CD4-positive, alpha-beta T cell treated with Interleukin-1 beta for 1 hour (primary cell): ENCODE results near the gene KIF6.
A peak's percentile ranks its signal among the peaks of the same experiment; 100 is the strongest.
"Not testable (repeated sequence)": the region's sequence is repeated elsewhere in the genome, so short reads cannot be mapped to it uniquely, and the experiment has no call there.

Source experiments
- DNase-seq, 2 donors: peaks; one replicate each; pipeline ENCODE4 v3.0.0-alpha.2; 2020 to 2022

Gene KIF6

DNA sequence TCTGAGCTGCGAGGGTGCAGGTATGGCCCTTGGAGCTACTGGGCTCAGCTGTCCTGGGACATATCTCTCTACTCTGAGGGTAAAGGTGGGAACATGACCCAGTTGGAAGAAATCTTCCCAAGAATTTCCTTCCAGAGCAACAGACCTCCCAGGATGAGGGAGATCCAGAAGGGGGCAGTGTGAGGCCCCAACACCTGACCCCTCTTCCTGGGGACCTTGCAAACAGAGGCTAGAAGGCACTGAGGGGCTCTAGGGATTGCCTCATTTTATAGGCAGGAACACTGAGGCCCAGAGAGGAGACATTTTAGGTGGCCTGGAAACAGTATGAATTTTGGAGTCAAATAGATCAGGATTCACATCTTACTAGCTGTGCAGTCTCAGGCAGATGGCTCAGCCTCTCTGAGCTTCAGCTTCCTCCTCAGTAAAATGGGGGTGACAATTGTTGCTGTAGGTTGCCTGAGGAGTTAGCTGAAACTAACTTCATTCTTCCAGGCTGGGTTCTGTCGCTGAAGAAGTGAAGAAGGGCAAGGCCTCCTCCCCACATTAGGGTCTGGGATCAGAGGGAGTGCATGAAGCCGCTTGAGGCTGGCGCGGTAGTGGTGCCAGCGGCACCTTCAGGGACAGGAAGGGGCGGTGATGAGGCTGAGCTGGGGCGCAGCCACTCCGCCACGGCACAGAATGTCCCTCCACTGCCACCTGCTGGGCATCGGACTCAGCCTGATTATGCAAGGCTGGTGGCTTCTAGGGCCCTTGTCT is 422.4 kb downstream of the KIF6 start:
- DNase-seq: peak; percentile 81

DNA sequence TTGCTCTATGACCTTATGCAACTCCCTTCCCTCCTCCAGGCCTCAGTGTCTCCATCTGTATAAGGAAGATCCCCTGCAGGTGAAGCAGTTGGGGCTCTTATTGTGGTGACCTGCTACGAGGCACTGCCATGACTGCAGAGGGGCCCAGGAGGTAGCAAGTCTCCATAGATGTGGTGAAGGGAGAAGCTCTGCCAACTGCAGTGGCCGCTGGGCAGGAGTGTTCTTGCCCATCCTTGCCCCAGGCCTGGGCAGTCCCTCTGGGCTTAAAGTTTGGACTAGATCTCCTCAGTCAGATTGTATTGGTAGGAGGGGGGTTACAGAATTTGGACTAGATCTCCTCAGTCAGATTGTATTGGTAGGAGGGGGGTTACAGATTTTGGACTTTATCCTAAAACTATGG is 423.2 kb downstream of the KIF6 start:
- DNase-seq: no peak

DNA sequence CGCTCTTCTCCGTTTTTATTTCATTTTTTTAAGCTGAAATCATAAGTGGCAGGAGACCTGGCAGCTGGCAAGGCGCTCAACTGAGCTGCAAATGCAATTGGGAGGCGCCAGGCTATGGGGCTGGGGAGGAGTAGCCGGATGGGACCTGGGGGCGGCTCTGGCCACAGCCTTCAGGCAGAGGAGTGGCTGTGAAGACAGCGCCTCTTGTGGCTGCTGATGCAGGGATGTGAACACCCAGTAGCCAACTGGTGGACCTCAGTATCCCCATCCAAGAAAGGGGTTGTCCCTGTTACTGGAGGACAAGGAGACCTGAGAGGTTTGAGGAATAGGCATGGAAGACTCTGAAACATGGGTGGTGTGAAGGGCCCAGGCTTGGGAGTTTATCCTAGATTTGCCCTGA is 423.6 kb downstream of the KIF6 start:
- DNase-seq: no peak

DNA sequence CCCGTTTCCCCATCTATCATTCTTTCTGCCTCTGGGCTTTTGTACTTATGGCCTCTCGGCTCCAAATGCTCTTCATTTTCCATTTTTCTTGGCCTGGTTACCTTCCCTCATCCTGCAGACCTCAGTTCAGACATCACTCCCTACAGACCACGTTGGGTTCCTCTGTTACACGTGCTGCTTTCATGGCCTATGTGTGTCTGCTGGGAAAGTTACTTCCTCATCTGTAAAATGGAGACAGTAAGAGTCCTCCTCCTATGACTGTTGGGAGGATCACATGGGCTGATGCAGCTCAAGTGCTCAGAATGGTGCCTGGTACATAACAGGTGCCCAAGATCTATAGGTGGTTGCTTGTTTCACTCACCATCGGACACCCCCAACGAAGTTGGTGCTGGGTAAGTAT is 424.5 kb downstream of the KIF6 start:
- no peak for DNase-seq

DNA sequence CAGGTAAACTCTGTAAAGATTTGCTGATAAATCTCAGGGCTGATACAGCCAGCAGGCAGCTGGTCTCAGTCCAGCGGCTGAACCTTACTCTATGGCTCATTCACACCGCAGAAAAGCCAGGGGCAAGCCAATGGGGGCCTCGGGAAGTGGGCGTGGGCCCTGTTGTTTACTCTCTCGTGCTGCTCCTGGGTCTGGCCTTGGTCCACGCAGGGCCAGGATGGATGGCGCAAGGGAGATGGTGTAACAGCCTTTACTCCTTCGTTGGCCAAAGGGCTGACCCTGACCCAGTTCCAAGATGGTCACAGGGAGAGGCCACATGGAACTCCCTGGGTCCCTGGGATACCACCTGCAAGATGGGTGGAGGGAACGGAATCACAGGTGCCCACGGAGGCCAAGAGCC is 427.1 kb downstream of the KIF6 start:
- no peak for DNase-seq

DNA sequence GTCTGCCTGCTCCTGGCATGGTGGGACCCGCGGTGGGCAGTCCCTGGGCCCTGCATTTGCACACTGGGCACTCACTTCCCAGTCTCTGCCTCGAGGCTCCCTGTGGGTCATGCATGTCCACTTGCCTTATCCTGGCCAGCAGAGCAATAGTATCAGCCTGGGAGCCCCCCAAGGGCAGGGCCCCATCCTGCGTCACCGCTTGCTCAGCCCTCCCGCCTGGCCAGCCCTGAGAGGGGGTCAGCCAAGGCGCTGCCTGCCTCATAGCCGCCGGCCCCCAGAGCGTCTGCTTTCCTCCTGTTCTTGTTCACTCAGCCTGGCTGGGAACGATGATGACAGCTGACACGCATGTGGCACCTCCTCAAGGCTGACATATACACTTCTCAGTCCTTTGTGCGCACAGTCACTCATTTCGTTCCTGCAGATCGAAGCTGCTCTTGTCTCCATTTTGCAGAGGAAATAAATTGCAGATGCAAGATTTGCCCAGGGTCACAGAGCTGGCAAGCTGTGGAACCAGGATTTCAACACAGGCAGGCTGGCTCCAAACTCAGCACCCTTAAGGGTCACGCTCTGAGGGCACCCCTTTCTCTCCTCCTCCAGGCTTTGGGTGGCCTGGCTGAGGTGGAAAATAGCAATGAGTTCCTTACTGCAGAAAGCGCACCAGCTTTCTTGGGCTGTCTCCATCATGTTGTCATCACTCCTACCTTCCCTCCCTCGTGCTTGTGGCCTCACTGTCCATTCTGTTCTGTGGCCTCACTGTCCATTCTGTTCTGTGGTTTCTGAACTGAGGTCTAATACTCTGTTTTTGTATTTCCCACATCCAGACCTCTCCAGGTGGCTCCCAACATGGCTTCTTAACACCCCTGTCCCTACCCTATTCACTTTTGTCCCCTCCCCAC is 428.2 kb downstream of the KIF6 start:
- no peak for DNase-seq

DNA sequence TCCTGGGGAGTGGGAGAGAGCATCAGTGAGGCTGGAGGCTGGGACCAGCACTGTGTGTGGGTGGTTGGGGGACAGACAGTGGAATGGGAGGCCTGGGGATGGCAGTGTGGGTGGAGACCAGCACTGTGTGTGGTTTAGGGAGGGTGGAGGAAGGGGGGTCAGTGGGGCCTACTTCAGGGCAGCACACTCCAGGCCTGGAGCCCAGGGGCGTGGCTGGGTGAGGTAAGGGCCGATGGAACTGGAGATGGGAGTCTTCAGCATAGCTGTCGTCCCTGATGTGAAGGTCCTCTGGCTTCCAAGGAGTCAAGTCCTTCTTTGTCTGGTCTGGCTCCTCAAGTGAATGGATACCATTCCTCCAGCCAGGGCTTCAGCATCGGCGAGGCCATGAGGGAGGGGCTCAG is 429.6 kb downstream of the KIF6 start:
- DNase-seq: no peak

DNA sequence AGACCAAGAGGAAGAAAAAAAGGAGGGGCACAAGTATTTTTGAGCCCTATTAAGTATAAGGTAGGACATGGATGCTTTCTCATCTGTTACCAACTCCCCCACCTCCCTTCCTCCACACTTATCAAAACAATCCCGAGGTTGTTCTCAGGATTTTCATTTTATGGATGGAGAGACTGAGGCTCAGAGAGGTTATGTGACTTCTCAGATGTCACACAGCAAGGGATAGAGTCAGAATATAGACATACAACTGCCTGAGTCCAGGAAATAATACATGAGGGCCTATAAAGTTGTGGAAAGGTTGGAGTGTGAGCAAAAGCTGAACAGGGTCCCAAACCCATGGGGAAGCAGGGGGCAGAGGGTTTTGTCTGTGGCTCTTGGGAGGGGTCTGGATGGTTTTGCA is 430.3 kb downstream of the KIF6 start:
- DNase-seq: no peak

DNA sequence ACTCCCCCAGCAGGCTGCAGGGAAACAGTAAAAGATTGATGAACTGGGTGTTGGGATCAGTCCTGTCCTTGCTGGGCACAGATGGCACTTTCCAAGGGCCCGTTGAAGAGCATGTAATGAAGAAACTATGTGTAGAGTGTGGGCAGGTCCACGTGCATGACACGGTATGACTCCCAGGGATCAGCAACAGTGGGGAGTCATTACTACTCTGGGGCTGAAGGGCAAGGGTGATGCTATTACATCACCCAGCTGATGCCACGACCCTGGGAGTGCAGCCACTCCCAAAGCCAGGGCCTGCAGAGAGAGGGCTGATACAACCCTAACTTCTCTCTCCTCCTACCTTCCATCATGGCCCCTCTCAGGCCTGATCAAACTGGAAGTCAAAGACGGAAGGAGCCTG is 431.1 kb downstream of the KIF6 start:
- DNase-seq: no peak

DNA sequence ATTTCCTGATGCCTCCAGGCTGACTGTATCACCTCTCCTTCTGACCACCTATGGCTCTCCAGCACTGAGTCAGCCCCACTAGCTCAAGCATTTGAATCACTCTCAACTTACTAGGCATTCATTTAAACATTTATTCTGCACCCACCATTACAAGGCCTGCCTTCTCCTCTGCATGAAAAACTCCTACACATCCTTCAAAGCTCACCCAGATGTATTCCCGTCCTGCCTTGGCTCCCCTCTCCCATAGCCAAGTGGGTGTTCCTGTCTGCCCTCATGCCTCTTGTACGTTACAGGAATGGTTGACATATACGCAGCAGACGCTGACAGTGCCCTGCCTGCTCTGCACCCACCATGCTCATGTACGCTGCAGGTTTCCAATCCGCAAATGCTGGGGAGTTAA is 432.6 kb downstream of the KIF6 start:
- no peak for DNase-seq

DNA sequence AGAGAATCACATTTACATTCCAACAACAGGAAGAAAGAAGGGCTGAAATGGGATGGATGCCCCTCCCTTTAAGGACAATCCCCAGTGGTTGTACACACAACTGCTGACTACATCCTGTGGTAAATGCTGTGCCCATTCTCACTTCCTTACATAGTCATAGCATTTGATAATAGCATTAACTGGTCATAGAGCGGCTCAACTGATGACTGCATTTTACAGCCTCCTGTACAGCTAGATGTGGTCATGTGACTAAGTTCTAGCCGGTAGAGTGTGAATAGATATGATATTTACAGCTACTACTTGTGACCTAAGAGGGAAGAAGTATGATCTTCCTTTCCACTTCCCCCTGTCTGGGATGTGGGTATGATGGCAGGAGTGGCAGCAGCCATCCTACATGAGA is 435.7 kb downstream of the KIF6 start:
- peak in 1 of 2 donors; percentile 11 for DNase-seq

DNA sequence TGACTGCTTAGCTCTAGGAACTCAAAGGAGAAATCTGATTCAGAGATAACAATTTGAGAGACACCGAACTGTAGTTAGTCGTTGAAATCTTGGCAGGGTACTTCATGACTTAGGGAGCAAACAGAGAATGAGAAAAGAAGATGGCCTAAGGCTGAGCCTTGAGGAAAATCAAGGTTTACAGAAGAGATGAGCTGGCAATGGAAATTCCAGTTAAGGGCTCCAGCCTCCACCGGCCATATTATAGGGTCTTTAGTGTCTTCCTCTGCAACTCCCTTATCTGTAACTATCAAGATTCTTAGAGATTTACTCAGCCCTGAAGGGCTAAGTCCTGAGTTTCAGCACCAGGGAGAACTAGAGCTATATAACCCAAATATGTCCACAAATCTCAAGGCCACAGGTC is 437.6 kb downstream of the KIF6 start:
- DNase-seq: no peak

DNA sequence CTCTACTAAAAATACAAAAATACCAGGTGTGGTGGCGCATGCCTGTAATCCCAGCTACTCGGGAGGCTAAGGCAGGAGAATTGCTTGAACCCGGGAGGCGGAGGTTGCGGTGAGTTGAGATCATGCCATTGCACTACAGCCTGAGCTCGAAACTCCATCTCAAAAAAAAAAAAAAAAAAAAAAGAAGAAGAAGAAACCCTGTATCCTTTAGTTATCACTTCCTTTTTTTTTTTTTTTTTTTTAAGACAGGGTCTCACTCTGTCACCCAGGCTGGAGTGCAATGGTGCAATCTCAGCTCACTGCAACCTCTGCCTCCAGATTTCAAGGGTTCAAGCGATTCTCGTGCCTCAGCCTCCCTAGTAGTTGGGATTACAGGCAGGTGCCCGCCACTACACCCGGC is 438.6 kb downstream of the KIF6 start:
- DNase-seq: not testable (repeated sequence)

DNA sequence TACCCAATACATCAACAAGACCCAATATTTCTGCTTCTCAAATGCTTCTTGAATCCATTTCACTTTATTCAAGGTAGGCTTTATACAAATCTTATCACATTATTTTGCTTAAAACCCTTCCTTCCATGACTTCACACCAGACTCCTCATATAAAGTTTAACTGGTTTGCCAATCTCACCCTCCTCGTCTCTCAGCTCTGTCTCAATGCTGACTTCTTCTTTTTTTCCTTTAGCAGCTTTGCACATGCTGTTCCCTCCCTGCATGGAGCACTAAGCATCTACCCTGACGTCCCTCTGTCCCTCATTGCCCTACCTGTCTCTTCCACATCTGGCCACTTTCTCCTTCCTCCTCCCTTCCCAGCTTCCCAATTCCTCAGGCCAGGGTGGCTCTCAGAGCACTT is 442.4 kb downstream of the KIF6 start:
- no peak for DNase-seq

DNA sequence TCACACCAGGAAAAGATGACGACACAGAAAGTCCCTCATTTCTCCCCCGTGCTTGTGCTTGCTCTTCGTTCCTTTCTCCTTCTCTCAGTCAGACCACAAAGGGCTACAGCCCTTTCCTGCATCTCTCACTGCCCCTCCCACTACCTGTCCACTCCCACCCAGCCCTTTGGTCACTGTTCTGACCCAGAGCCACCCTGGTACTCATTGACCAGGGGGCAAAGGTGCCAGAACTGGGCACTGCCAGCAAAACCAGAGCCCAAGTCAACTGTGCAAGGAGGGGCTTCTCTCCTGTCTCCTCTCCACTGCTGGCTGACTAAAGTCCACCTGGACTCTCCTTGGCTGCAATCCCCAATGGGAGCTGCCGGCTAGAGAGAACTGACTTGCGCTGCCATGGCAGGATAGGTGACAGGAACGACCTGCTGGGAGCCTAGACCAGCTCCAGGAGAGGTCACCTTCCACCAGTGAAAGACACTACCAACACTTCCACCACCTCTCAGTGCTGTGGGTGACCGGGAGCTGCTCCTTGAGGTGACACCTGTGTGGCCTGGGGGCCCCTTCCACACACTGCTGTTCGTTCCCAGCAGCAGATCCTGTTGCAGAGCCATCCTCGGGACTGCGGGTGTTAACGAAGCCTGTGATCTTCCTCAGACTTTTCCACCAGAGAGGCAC is 443.8 kb downstream of the KIF6 start:
- no peak for DNase-seq

DNA sequence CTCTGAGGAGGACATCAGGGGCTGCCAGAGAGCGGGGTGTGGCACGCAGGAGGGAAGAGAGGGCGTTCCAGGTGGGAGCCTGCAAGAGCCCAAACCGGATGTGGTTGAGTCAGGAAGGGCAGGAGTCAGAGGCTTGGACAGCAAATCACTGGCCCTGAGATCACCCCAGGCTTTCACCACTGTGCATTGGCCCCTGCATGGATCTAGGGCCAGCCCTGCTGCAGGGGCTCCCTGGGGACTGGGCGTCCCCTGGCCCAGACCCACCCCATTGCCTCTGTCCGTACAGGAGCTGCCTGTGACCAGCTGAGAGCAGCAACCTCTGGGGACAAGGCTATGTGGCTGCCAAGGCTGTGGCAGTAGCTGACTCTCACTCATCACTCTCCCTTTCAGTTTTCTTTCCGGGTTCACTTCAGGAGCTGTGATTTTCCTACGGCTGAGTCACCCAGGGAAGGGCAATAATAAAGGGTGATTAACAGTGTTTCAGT is 444.9 kb downstream of the KIF6 start:
- no peak for DNase-seq
